ENCODE results near the gene TCTN2.

TCTN2 gene

GRCh38 chr12:123723765-123724164, 52.9 kb downstream of the TCTN2 start:
- TF ChIP-seq CTCF (IDR thresholded peaks at IDR 0.05; ENCODE audit: low read depth, low read length) = no peak
- H3K4me3 ChIP-seq (ENCODE audit: low read depth, low read length) = no peak overlapping the region

DNA sequence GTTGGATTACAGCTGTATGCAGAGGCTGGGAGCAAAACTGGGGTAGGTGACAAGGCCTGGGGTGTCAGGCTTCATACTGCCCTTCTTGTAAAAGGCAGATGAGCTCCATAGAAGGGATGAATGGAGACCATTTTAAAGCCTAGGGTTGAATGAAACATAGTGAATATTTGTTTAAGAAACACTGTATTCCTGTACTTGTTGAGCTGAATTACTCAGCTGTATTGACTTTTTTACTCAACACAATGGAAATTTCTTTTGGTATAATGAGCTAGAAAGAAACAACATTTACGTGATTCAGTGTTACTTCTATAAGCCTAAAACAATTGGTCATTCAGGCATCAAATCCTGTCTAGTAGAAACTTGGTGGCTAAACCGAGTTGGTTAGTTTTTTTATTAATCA, 55.3 kb downstream of the TCTN2 start:
- no peak overlapping the region for H3K4me3 ChIP-seq (ENCODE audit: low read depth, low read length)
- TF ChIP-seq CTCF (IDR thresholded peaks at IDR 0.05; ENCODE audit: low read depth, low read length) = no peak

- H3K4me3 ChIP-seq (ENCODE audit: low read depth, low read length) = no peak overlapping the region
- no peak for TF ChIP-seq CTCF (IDR thresholded peaks at IDR 0.05; ENCODE audit: low read depth, low read length)
These were observed 56.0 kb downstream of the TCTN2 start for GRCh38 chr12:123726962-123727361.

DNA sequence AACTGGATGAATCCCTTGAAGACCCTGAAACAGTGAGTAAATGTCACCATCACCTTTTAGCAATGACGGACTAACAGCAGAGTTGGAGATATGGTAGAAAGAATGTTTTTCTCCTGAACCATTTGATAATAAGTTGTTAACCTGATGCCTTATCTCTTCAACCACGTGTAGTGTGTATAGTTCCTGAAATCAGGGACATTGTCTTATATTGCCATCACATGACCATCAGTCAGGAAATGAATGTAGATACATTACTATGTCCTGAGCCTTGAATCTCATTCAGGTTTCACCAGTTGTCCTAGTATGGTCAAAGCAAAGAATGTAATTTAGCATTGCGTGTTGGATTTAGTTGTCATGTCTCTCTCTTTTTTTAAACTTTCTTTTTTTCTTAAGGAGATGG, 57.0 kb downstream of the TCTN2 start:
- no peak overlapping the region for H3K4me3 ChIP-seq (ENCODE audit: low read depth, low read length)
- TF ChIP-seq CTCF (IDR thresholded peaks at IDR 0.05; ENCODE audit: low read depth, low read length) = no peak

GRCh38 chr12:123731596-123731995, 60.7 kb downstream of the TCTN2 start:
- TF ChIP-seq CTCF (IDR thresholded peaks at IDR 0.05; ENCODE audit: low read depth, low read length) = no peak

GRCh38 chr12:123732251-123732650, 61.3 kb downstream of the TCTN2 start:
- no peak overlapping the region for H3K4me3 ChIP-seq (ENCODE audit: low read depth, low read length)
- no peak for TF ChIP-seq CTCF (IDR thresholded peaks at IDR 0.05; ENCODE audit: low read depth, low read length)

More at GRCh38 chr12:123731596-123731995, 60.7 kb downstream of the TCTN2 start:
- no peak overlapping the region for H3K4me3 ChIP-seq (ENCODE audit: low read depth, low read length)

DNA sequence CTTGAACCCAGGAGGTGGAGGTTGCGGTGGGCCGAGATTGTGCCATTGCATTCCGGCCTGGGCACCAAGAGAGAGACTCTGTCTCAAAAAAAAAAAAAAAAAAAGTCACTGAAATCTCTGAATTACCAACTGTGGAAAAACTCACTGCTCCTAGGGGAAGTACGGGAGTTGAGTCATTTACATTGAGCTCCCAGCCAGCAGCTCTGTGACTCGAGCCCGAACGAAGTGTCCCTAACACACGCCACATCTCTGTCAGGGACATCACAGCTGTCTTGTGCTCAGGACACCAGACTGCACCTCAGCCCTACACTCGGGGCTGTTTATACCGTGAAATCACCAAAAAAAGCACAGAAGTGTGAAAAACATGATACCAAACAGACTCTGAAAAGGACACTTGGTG, 62.3 kb downstream of the TCTN2 start:
- H3K4me3 ChIP-seq (ENCODE audit: low read depth, low read length) = no peak overlapping the region
- no peak for TF ChIP-seq CTCF (IDR thresholded peaks at IDR 0.05; ENCODE audit: low read depth, low read length)

All from WI38 (cell line).